HG03060 (cell line): ENCODE data around the gene ZNF749.

Source experiments
- ATAC-seq: cut with Tn5 transposase; IDR thresholded peaks from one replicate; pipeline ENCODE4 v1.9.1; 2021; ENCODE audit warnings: low read depth, moderate number of reproducible peaks; ENCODE audit not compliant: unreplicated experiment

Gene ZNF749

DNA sequence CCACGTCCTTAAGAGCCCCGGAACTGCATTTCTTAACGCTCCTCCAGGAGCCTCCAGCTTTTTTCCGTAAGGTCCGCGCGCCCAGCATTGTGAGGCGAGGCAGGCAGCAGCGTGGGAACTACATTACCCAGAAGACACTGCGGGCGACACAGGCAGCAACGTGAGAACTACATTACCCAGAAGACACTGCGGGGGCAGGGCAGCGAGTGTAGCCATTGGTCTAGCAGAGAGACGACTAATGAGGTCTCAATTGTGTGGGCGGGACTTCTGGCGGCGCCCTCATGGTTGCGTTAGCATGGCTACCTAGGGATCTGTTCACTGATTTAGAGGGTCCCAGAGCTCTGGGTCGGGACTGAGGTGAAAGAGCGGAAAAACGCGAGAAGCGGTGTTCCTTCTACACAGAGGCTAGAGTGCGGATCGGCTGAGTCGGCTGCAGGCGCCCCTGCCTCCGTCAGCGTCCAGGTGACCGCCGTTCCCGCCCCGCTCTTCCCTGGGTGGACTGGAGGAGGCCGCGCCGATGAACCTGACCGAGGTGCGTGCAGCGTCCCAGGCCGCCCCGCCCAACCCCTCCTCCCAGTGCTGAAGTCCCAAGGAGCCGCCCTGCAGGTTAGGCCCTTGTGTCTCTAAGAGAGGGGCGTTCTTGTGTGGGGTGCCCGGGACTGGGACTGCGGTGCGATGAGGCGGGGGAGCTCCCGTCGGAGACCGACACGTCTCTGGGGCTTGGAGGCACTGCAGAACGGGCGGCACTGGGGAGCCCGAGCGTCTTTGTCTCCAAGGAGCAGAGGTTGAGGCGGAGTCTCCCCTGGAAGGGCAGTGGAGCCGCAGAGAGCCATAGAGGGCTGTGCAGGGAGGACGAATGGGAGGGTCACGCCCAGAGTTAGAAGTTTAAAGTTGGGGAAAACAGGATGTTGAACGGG lies at the start of gene ZNF749:
Gene ZNF749, plus strand, starts transcription at position 264 of the 917 bp plus-strand sequence. Its CDS starts 254 bp downstream, at position 518.
- ATAC-seq: peak; percentile 96

DNA sequence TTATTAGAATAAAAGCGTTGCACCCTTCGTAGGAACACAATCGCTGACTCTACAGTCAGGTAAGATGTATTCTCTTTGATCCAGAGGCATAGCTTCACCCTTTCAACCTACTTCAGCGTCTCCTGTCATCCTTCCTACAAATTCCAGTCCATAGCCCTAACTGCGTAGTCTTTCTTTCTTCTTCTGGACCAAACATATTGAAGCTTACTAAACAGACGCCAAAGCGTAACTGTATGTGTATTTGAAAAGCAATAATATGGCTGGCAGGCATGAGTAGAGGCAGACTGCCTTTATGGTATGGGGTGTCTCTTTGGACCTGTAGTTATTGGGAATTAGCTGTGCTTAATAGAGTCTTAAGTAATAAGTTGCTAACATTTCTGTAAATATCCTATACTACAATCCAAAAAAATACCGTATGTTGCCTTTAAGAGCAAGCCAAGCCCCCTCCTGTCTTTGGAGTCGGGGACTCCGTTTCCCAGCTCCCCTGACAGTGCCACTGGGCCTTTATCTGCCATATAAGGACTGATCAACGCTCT lies 45.9 kb upstream of the ZNF749 start:
- ATAC-seq: no peak

DNA sequence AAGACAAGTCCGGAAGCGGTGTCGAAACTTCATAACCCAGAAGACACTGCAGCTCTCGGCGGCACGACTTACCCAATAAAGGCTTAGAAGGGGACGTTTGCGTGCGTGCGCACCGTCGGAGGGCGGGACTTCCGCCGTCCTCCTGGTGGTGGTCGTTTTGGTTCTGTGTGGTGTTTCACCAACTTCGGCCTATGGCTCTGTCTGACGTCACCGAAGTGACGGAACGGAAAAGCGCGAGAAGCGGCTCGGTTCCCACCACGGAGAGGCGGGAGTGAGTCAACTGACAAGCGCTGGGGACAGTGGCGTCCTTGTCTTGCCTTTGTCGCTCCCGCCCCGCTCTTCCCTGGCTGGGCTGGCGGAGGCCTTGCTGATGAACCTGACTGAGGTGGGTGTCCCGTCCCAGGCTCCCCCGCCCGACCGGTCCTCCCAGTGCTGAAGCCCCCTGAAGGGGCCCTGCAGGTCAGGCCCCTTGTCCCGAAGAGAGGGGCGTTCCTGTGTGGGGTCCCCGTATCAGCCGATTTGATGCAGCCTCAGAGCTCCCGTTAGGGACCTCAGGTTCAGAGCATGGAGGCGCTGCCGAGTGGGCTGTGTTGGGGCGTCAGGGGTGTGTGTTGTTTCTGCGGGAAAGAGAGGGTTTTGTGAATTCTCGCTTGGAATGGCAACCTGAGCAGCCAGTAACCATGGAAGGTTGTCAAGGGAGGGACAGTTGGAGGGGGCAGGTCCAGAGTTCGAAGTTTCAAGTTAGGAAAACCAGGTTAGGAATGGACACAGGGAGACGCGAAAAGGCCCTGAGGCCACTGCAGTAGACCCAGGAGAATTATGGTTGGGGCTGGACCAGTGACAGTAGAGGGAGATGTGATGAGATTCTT lies 45.2 kb upstream of the ZNF749 start, which contains the start of gene ZNF548:
Gene ZNF548, plus strand, starts transcription at position 125 of the 869 bp plus-strand sequence. Its CDS starts 246 bp downstream, at position 371.
- ATAC-seq: peak; percentile 93

DNA sequence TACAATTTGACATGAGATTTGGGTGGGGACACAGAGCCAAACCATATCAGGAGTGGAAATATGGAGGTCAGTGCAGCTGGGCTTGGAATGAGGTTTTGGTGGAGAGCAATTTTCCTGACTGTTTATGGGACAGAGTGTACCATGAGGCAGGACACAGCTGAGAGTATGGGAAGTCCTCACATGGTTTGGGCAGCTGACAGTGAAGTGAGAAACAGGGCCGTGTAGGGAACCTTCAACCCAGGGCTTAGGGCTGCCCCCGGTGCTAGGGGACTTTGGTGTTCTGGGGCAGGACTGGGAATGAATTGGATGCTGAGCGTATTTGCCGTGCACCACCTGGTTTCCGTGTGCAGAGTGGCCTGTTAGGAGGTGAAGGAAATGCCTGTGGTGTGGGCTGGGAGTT lies 39.4 kb upstream of the ZNF749 start:
- ATAC-seq: no peak

DNA sequence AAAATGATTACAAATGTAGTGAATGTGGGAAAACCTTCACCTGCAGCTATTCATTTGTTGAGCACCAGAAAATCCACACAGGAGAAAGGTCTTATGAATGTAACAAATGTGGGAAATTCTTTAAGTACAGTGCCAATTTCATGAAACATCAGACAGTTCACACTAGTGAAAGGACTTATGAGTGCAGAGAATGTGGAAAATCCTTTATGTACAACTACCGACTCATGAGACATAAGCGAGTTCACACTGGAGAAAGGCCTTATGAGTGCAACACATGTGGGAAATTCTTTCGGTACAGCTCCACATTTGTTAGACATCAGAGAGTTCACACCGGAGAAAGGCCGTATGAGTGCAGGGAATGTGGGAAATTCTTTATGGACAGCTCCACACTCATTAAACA lies 36.3 kb upstream of the ZNF749 start:
- ATAC-seq: no peak

DNA sequence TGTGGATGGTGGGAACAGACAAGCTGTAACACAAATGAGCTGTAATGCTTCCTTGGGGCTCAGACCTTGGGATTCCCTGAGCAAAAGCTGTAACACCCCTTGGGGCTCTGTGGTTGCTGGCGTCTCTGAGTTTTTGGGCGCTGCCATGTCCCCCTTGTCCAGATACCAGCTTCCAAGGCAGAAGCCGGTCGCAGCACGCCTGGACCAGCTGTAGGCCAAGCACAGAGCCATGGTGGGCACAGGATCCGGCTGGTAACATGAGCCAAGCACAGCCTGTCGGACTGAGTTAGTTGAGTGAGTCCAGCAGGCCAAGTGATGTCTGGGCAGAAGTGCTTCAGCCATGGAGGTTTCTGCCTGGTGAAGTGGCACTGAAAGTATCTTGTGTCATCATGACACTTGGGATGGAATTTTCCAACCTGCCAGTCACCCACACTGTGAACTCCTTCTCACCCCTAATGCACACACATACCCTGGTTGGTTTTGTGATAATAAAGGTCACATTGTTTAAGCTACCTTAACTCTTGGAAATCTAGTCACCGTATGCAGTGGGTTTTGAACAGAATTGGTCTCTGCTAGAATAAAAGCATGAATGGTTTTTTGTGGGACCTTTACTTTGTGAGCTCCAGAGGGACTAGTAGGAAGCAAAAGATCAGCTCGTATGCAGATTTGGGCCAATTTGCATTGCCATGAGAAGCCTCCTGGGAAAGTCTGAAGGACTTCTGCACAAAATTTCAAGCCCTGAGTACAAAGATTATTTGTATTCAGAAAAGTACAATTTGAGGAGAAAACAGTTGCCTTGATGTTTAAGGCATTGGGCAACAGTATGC lies 31.2 kb upstream of the ZNF749 start:
- no peak for ATAC-seq

DNA sequence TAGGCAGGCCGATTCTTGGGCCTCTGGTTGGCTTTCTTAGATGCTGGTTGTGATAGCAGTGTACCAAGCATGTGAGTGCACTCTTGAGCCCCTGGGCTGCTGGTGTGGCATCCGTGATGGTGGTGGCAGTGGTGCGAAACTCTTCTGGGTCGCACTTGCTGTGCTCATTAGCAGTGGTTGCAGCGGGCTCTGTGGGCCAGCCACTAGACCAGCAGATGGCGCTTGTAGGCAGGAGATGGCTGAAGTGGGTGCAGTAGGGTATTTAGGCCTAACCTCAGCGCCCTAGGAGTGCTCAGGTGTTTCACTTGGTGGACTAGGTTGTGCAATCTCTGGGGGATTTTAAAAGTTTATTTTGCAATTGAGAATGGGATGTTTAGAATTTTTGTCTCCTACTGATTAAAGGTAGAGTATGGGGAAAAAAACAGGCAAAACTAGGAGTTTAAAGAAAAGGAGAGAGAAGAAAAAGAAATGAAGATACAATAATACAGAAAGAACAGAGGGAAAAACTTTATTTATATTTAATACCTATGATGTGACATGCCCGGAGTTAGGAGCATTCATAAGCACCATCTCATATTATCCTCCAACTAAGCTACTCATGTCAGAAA lies 28.5 kb upstream of the ZNF749 start:
- ATAC-seq: no peak

DNA sequence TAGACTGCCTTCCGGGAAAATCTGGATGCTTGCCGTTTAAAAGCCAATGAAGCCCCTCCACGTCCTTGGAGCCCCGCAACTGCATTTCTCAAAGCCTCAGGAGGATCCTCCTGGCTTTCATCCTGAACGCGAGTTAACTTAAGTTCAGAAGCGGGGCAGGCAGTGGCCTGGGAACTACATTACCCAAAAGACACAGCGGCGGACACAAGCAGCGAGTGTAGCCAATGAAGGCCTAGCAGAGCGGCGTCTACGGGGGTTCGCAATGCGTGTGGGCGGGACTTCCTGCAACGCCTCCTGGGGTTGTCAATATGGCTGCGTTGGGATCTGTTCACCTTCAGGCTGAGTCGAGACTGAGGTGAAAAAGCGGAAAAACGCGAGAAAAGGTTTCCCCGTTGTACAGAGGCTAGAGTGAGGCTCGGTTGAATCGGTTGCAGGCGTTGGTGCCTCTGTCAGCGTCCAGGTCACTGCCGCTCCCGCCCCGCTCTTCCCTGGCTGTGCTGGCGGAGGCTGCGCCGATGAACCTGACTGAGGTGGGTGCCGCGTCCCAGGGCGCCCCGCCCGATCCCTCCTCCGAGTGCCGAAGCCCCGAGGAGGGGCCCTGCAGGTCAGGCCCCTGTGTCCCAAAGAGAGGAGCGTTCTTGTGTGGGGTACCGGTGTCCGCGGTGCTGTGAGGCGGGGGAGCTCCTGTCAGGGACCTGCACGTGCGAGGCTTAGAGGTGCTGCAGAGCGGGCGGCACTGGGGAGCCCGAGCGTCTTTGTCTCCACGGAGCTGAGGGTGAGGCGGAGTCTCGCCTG lies 24.1 kb upstream of the ZNF749 start, which contains the start of gene ZNF17:
Gene ZNF17, plus strand, starts transcription at position 285 of the 795 bp plus-strand sequence. CDS start 2,455 bp downstream, outside the sequence.
- ATAC-seq: peak; percentile 94

DNA sequence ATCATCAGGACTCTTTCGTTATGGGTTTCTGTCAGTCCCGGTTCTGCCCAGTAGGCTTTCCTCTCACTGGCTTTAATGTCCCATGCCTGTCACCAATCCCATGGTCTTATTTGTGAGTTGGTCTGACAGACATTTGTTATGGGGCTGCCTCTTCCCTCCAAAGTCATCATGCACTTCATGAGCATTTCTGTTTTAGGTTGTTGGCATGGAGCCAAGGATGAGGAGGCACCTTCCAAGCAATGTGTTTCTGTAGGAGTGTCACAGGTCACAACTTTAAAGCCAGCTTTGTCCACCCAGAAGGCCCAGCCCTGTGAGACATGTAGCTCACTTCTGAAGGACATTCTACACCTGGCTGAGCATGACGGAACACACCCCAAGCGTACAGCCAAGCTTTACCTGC lies 15.7 kb upstream of the ZNF749 start:
- no peak for ATAC-seq

DNA sequence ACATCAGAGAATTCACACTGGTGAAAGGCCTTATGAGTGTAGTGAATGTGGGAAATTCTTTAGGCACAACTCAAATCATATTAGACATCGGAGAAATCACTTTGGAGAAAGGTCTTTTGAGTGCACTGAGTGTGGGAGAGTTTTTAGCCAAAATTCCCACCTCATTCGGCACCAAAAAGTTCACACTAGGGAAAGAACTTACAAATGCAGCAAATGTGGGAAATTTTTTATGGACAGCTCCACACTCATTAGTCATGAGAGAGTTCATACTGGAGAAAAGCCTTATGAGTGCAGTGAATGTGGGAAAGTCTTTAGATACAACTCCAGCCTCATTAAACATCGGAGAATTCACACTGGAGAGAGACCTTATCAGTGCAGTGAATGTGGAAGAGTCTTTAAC lies 14.1 kb upstream of the ZNF749 start:
- no peak for ATAC-seq

DNA sequence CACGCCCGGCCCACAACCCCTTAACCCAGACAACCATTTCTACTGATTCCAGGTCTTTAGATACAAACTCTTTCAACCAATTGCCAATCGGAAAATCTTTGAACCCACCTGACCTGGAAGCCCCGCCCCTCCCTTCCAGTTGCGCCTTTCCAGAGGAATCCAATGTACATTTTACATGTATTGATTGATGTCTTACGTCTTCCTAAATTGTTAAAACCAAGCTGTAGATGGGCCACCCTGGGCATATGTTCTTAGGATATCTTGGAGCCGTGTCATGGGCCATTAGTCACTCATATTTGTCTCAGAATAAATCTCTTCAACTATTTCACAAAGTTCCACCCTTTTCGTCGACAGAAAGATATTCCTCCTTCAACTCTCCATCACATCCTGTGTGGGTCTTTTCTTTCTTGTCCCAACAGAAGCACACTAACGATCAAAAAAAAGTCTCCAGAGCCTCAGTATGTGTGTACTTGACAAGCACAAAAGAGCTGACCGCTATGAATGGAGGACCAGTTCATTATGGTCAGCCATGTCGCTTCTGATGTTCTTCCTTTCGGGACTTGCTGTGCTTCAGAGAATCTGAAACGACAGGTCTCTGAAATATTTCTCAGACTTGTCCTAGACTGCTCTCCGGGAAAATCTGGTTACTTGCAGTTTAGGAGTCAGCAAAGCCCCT lies 601 bp upstream of the ZNF749 start:
- no peak for ATAC-seq

DNA sequence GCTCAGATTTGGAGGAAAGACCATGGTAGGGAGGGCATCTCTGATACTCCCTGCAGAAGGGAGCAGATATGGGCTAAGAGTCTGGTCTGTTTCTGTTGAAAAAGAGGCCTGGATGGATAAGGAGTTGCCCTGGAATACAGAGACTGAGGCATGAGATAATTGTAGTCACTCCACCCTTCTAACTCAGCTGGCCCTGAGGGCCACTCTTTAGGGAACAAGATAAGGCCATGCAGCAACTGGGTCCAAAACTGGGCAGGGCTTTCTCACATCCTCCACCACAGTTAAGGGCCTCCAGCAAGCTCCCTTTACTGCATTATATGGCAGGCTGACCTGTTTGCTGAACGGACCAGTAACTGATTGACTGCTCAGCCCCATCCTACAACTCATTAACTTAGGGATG lies 1.3 kb downstream of the ZNF749 start:
- no peak for ATAC-seq

DNA sequence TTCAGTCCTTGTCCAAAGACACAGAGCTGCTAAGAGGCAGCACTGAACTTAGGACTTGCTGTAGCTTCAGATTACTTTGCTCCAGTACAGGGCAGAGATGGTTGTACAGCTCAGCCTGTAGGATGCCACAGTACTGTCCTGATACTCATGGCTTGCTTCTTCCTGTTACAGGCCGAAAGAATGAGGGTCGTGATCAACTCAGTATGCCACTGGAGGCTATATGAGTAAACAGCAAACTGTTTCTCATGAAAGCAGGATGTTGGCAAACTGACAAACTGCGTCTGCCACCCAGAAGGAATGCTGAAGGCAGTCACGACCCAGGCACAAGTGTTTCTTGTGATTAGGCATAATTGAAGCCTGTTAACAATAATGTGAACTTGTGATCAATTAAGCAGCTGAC lies 2.8 kb downstream of the ZNF749 start:
- no peak for ATAC-seq

DNA sequence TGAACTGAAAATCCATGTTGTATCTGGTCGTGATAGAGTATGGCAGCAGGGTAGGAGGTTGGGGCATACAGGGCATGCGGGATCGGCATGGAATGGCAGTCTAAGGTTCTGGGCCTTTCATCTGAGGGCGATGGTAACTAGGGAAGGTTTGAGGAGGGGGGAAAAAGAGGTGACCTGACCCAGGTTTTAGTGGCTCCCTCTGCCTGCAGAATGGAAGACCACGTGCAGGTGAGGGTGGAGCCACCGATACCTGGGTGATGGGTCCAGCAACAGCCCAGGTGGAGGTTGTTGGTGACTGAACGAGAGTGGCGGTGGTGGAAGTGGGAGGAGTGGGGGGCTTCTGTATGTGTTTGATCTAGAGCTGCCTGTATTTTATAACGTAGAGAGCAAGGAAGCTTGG lies 3.8 kb downstream of the ZNF749 start:
- ATAC-seq: no peak

DNA sequence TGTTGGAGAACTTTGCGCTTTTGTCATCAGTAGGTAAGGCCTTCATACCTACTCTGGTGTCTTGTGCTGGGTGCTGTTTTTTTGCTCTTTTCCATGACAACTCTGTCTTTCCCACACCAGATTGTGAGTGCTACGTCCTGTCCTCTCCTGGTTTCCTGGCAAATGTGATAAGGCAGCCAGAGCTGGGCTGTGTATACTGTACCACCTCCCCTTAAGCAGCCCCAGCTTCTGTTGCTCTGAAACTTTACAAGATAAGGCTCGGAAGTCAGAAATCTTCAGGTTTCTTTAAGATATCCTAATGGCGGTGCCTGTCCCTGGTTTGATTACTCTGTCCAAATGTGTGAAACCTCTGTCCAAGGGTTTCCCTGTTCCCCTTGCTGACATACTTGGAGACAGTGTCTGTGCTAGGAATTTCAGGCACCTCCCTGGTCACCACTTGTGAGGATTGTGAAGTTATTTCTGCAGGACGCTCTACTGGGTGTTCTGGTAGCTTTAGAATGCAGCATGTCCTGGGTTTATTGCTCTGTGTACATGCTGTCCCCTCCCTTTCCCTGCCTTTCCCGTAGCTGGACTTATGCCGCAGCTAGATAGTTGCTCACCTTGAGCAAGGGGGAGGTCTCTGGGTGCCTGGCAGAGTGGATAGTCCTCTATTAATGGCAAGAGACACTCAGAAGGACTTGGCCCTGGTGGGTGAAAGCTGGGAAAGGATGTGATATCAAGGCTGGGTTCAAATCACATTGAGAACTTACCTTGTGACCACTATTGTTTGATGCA lies 7.0 kb downstream of the ZNF749 start:
- no peak for ATAC-seq

DNA sequence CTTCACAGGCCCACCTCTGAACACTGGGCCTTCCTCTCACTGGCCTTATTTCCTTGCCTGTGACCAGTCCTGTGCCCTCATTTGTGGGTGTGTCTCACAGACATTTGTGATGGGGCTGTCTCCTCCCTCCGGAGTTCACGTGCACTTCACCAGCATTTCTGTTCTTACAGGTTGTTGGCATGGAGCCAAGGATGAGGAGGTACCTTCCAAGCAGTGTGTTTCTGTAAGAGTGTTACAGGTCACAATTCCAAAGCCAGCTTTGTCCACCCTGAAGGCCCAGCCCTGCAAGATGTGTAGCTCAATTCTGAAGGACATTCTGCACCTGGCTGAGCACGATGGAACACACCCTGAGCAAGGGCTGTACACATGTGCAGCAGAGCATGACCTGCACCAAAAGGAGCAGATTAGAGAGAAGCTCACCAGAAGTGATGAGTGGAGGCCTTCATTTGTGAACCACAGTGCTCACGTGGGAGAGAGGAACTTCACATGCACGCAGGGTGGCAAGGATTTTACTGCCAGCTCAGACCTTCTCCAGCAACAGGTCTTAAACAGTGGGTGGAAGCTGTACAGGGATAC lies 8.1 kb downstream of the ZNF749 start:
- ATAC-seq: no peak

DNA sequence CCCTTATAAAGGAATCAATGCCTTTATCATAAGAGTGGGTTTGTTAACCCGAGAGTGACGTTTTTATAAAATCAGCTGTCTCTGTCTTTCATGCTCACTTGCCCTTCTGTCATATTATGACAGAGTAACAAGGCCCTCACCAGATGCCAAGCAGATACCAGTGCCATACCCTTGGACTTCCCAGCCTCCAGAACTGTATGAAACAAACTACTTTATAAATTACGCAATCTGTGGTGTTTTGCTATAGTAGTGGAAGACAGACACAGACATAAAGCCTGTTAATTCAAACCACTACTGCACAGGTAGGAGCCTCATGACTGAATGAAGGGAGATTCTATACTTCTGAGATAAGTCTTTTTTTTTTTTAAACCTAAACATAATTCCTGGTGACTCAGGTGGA lies 17.2 kb downstream of the ZNF749 start:
- ATAC-seq: no peak
